NCI-H524 treated with DMSO at 0.1 percent for 48 hours (cell line): ENCODE results near the gene CPTP.
"Not testable (repeated sequence)": the region's sequence is repeated elsewhere in the genome, so short reads cannot be mapped to it uniquely, and the experiment has no call there.

Source experiments
- DNase-seq: peaks from one replicate; lab custom pipeline; 2025; lab: John Stamatoyannopoulos, UW

The CPTP gene

GRCh38 chr1:1306661-1307260, 17.8 kb upstream of the CPTP start:
- no peak for DNase-seq

- no peak for DNase-seq
Measured at GRCh38 chr1:1307261-1307922, 17.2 kb upstream of the CPTP start.

- DNase-seq, result peak; percentile 50
Measured at GRCh38 chr1:1307923-1308755, 16.5 kb upstream of the CPTP start, which contains the start of the genes ACAP3 and PUSL1. Gene ACAP3 (minus strand): TSS chr1:1307930. CDS start chr1:1307815, 115 bp downstream. Gene PUSL1 (plus strand): TSS chr1:1308597. CDS start chr1:1308644, 47 bp downstream.

- no peak for DNase-seq
Measured at GRCh38 chr1:1308756-1309250, 15.8 kb upstream of the CPTP start.

GRCh38 chr1:1309251-1310108, 15.1 kb upstream of the CPTP start:
- no peak for DNase-seq

GRCh38 chr1:1310109-1310385, 14.6 kb upstream of the CPTP start:
- DNase-seq, result no peak

- no peak for DNase-seq
Measured at GRCh38 chr1:1310476-1311053, 14.0 kb upstream of the CPTP start.

- no peak for DNase-seq
Measured at GRCh38 chr1:1311107-1312104, 13.2 kb upstream of the CPTP start.

GRCh38 chr1:1312450-1313314, 11.9 kb upstream of the CPTP start:
- no peak for DNase-seq

- DNase-seq, result no peak
Measured at GRCh38 chr1:1313500-1314236, 10.9 kb upstream of the CPTP start.

- no peak for DNase-seq
Measured at GRCh38 chr1:1314237-1314586, 10.4 kb upstream of the CPTP start.

GRCh38 chr1:1314678-1315335, 9.8 kb upstream of the CPTP start:
- no peak for DNase-seq

GRCh38 chr1:1315435-1315954, 9.1 kb upstream of the CPTP start:
- DNase-seq, result no peak

- DNase-seq, result not testable (repeated sequence)
Measured at GRCh38 chr1:1316199-1316598, 8.4 kb upstream of the CPTP start.

GRCh38 chr1:1317420-1317819, 7.2 kb upstream of the CPTP start:
- no peak for DNase-seq

GRCh38 chr1:1318131-1318652, 6.4 kb upstream of the CPTP start:
- DNase-seq, result no peak

- DNase-seq, result no peak
Measured at GRCh38 chr1:1318777-1319645, 5.6 kb upstream of the CPTP start.
